Activated CD4-positive, alpha-beta T cell treated with anti-CD3 and anti-CD28 coated beads for 48 hours (primary cell): ENCODE measurements around the gene PUM1.

Source experiments
- DNase-seq: peaks from one replicate; pipeline ENCODE4 v3.0.0-alpha.2; 2020

The PUM1 gene

DNA sequence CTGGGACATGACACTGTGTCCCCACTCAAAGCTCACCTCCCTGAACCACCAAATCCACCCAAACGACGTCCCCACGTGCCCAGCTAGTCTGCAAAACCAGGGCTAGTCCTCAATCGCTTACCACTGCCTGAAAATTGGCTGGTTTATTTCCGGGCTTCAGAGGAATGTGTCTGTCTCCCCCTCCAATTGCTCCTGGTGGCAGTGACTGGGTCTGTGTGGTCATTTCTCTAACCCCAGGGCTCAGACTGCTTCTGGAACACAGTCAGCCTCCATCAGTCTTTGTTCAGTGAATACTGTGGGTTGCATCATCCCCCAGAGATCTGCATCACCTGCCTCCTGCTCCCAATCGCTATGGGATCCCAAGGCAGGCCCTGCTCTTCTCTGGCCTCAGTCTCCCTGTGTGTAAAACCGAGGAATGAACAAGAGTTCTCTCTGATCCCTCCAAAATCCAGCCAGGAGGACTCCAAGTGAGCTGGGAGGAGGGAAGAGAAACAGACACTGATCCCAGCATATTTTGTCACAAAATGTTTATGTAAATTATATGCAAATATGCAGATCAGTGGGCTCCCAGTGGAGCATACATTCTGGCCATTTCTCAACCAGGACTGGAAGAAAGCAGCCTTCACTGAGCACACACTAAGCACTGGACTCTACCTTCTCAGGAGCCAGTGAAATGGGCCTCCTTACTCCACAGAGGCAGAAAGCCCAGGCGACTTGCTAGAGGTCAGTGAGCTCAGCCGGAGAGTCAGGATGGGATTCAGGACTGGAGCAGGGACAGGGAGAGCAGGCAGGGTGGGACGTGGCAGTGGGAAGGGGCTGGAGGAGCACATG is 177.8 kb downstream of the PUM1 start:
- DNase-seq, result no peak

DNA sequence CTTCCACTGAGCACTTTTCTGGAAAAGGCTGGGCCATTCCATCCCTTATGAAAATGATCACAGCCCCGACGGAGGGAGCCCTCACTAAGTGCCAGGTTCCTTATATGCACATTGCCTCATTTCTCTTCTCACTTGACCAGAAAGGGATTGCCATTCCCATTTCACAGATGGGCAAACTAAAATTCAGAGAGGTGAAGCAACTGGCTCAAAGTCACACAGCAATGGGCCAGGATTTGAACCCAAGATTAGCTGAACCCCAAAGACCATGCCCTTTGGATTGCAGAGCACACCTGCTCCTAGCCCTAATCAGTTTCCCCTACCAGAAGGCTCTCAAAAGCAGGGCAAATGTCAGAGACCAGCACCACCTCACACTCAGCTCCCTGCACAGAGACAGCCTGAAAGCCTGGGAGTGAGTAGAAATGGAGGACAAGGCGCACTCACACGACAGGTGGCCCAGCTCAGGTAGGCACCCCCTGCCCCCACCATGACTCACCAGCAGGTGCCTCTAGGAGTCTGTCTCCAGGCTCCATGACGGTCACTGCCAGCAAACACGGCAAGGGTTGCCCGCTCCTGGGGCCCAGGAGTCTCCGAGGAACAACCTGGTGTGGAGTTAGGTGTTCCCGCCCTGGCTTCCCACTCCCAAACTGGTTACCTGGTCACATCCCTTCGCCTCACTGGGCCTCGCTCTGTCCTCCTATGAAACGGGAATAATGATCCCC is 178.6 kb downstream of the PUM1 start:
- no peak for DNase-seq

DNA sequence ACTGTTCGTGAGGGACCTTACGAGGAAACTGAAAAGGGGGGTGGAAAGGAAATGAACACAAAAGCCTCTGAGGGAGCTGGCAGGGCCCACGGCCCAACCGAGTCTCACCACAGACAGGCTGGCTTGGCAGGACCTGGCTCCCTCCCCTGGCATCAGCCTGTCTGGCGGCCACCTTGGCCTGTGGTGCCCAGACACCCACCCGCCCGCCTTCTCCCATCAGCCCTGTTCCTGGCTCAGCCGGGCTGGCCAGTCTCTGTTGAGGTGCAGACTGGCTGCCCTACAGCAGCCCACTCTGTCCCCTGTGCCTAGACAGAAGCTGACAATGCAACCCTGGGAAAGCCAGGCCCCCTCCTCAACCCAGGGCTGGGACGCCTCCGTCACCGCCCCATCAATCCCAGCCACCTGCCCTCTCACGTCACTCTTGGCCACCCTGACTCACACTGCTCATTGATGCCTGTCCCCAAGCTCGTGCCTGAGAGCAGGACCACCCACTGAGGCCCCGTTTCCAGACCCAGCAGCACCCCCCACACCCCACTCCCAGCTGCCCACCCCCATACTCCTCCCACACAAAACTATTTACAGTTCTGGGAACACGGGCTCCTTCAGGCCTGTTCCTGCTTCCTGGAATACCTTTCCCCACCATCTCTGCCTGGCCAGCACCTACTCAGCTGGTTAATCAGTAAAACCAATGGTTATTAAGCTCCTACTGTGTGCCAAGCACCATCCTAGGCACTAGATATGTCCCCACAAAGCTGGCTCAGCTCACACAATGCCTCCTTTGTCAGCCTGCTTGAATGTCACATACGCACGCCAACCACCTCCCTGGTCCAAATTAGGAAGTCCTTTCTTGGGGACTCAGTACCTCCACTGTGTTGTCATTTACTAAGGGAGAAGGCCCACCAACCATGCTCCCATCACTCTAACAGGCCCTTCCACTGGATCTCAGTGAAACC is 179.7 kb downstream of the PUM1 start:
- no peak for DNase-seq

DNA sequence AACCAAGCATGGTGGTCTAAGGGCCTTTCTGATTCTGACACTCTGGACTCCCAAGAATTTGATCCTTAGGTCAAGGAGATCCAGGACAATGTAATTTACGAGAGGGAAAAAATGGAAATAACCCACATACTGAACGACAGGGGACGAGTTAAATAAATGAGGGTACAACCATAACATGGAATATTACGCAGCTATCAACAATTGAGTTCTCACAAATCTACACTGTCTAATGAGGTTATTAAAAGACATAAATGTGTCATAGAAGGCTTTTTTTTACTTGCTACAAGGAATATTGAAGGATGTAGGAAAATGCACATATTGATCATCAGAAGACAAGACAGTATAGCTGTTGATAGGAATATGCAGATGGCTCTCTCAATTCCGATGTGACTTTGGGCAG is 180.8 kb downstream of the PUM1 start:
- no peak for DNase-seq

DNA sequence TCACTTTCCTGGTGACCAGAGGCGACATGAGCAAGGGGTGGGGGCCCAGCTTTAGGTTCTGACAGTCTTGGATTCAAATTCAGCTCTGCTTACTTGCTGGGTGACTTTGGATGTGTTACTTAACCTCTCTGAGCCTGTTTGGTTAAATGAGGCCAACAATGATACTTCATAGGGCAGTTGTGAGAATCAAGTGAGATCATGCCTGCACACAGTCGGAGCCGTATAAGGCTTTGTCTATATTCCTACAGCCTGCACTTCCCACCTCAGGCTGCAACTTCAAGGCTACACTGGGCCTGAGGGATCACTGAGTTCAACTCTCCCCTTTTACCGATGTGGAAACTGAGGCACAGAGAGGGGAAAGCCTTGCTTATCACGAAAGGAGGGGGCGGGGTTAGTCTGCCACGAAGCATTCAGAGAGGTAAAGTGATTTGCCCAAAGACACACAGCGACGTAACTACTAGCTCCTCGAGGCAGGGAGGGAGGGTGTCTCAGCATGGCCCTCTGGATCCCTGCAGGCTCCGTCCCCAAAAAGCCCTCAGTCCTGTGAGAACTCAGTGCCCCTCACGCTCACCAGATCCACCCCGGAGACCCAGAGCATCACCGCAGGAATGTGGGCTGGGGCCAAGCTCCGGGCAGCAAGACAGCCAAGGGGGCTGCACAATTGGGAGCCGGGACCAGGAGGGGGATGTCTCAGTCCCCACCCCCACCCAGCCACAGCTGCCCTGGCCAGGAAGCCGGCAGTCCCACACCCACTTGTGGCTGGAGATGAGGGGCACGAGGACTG is 181.9 kb downstream of the PUM1 start:
- DNase-seq, result no peak

DNA sequence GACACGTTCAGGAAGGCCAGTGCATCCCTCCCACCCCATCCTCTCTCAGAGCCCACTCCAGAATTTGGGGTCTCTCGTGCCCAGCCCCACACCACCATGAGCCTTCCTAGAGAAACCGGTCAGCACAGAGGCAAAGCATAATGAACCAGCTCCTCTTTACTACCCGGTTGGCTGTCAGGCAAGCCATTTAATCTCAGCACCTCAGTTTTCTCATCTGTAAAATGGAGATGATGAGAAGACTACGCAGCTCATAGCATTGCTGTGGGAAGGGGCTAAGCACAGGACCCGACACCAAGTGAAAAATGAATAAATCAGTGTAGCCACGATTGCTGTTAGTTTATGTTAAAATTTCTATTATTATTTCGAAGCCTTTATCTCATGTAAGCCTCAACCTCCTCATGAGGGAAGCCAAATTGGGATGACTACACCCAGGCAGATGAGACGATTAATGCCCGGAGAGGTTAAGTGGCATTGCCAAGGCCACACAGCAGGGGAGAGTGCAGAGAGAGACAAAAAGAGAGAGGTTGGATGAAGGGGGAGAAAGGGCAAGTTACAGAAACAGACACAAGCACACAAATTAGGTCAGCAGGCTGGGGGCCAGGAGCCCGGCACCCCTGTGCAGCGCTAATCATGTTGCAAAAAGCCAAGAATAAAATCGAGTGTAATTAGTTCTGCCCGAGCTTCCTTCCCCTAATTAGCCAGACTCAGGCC is 182.7 kb downstream of the PUM1 start:
- no peak for DNase-seq
